Limb (tissue), 2 donors: ENCODE measurements around the gene ATG13.
"Not testable (repeated sequence)": the region's sequence is repeated elsewhere in the genome, so short reads cannot be mapped to it uniquely, and the experiment has no call there.

Experiments
- DNase-seq, 2 donors: peaks; one replicate each; pipeline ENCODE4 v3.0.0-alpha.2; 2016; ENCODE audit errors: extremely low spot score in 2 of 2

Gene ATG13

GRCh38 chr11:46695345-46696211, 78.2 kb downstream of the ATG13 start:
- DNase-seq: no peak

DNA sequence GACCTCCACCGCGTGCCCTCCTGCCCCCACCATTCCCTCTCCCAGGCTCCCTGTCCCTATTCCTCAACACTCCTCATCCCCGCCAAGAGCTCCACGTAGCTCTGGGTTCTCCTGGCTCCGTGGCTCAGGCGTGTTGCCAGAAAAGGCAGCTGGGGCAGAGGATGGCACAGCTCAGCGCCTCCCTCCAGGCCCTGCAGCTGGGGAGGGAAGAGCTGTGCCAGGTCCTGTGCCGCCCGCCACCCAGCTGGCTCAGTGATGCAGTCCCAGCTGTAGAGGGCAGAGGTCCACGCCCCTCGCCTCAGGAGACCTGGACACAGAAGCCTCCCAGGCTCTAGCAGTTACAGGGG, 78.8 kb downstream of the ATG13 start:
- DNase-seq: peak in 1 of 2 donors; percentile 13

- DNase-seq: no peak
Observed at GRCh38 chr11:46697303-46697702, 80.0 kb downstream of the ATG13 start.

GRCh38 chr11:46697723-46698122, 80.4 kb downstream of the ATG13 start:
- no peak for DNase-seq

DNA sequence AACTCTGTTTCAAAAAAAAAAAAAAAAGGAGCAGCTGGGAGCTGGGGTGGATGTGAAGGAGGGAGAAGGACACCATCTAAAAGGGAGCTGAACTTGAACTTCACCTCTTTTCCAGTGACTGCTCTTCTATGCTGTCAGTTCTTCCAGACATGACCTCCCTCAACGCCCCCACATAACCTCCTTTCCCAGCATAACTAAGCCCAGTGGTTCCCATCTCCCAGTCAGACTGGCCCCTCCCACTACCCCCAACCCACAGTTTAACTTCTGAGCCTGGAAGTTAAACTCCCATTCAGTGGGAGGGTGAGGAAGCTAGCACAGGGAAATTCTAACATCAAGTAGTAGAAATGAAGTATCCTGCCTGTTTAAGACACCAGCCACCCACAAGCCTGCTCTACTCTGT, 81.2 kb downstream of the ATG13 start:
- no peak for DNase-seq

DNA sequence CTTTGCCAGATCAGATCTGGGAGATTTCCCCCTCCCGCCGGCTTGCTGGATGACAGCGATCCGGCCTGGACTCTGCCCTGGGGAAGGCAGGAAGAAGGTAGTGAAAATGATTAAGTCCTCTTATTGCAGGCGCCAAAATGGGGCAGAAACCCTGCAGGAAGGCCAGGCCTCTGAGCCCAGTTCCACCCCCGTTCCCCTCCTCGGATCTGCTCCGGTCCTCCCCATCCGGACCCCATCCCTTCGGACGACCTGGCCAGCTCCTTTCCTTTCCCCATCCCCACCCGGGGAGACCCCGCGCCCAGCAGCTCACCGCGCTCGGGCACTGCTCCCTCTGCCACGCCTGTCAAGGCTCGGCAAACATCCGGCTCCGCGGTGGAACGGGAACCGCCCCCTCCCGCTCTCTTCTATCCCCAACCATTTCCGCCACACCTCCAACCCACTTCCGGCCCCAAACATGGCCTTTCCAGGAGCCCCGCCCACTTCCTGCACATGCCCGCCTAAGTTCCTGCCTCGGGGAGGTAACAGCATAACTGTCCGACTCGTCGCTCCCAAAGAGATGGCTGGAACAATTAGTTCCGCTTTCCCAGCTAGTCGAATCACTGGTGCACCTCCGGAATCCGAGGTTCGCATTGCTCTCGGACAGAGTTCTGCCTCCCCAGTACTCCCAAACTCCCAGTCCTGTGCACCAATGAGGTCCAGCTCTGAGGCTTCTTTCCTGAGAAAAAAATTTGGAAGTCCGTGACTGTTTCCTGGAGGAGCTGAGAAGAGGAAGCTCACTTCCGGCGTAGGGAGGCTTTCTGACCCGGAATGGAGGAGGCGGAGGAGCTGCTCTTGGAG, 83.1 kb downstream of the ATG13 start, which contains the start of the genes ARHGAP1 and ZNF408:
Gene ARHGAP1 (minus strand): TSS at position 379 of the 837 bp plus-strand sequence. CDS start 4,512 bp downstream, outside the sequence.
Gene ZNF408 (plus strand): TSS at position 791 of the 837 bp plus-strand sequence. CDS start 17 bp downstream, at position 808.
- peak; percentile 97 to 99 for DNase-seq

GRCh38 chr11:46701078-46701654, 83.8 kb downstream of the ATG13 start:
- DNase-seq: no peak

DNA sequence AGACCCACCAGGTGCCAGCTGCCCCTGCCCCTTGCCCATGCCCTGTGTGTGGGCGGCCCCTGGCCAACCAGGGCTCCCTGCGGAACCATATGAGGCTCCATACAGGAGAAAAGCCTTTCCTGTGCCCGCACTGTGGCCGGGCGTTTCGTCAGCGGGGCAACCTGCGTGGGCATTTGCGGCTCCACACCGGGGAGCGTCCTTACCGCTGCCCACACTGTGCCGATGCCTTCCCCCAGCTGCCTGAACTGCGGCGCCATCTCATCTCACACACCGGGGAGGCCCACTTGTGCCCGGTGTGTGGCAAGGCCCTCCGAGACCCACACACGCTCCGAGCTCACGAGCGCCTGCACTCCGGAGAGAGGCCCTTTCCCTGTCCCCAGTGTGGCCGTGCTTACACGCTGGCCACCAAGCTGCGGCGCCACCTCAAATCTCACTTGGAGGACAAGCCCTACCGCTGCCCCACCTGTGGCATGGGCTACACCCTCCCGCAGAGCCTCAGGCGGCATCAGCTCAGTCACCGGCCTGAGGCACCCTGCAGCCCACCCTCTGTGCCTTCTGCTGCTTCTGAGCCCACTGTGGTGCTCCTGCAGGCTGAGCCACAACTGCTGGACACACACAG, 87.8 kb downstream of the ATG13 start:
- DNase-seq: no peak

DNA sequence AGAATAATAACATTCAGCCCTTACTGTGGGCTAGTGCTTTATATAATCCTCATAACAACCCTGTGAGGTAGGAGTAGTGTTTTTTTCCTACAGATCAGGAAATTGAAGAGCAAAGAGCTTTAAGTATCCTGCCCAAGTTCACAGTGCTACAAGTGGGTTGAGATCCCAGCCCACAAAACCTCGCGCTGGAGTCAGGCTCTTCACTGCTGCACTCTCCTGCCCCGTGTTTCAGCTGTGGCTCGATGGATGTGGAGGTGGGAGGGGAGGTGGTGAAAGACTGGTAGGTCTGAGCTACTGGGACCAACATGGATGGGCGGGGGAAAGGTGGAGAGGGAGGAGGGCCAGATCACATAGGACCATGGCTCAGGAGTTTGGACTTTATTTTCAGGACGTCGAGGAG, 89.5 kb downstream of the ATG13 start:
- DNase-seq: no peak

DNA sequence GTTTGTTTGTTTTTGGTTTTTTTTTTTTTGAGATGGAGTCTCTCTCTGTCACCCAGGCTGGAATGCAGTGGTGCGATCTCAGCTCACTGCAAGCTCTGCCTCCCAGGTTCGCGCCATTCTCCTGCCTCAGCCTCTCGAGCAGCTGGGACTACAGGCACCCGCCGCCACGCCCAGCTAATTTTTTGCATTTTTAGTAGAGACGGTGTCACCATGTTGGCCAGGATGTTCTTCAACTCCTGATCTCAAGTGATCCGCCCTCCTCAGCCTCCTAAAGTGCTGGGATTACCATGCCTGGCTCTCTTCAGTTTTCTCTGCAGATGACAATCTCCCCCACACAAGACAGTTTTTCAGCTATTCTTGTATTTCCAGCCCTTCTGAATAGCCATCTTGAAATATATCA, 92.0 kb downstream of the ATG13 start:
- DNase-seq: not testable (repeated sequence)

- peak in 1 of 2 donors; percentile 16 for DNase-seq
Observed at GRCh38 chr11:46710821-46711269, 93.5 kb downstream of the ATG13 start.

DNA sequence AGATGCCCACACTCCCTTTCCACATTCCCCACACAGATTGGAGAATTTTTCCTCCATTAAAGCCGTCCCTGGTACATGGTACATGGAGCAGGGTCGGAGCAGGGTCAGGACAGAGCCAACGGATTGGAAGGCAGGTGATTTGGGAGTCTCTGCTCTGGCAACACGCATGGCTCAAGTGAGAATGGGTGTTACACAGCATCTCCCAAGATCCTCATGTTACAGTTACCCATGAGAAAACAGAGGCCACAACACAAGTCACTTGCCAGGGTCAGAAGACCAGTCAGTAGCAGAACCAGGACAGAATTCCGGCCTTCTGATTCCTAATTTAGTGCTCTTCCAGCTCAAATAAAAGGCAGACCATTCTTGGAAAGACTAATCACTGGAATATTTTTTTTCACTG, 94.0 kb downstream of the ATG13 start:
- DNase-seq: no peak

- no peak for DNase-seq
Observed at GRCh38 chr11:46712874-46713576, 95.7 kb downstream of the ATG13 start.

- not testable (repeated sequence) for DNase-seq
Observed at GRCh38 chr11:46717825-46718154, 100.4 kb downstream of the ATG13 start.

GRCh38 chr11:46718155-46719019, 101.0 kb downstream of the ATG13 start:
- no peak for DNase-seq

DNA sequence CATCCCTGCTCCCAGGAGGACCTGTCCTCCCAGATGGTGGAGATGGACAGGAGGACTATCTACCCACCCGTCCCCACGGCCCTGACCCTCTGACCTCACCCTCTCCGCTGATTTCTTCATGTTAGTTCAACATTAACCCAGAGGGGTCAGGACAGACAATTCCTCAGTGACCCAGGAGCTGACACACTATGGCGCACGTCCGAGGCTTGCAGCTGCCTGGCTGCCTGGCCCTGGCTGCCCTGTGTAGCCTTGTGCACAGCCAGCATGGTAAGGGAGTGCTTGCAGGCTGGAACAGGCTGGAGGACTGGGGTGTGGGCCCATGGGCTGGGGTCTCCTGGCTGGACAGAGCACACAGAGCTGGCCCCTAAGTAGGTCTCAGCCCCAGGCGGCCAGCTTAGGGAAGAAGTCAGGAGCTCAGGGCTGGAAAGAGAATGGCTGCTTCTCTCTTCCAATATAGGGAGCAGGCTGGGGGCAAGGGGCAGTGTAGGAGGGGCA, 101.7 kb downstream of the ATG13 start, which contains the start of gene F2:
Gene F2 (plus strand): TSS at position 166 of the 495 bp plus-strand sequence. CDS start 23 bp downstream, at position 189.
- no peak for DNase-seq

GRCh38 chr11:46719543-46720218, 102.3 kb downstream of the ATG13 start:
- no peak for DNase-seq

DNA sequence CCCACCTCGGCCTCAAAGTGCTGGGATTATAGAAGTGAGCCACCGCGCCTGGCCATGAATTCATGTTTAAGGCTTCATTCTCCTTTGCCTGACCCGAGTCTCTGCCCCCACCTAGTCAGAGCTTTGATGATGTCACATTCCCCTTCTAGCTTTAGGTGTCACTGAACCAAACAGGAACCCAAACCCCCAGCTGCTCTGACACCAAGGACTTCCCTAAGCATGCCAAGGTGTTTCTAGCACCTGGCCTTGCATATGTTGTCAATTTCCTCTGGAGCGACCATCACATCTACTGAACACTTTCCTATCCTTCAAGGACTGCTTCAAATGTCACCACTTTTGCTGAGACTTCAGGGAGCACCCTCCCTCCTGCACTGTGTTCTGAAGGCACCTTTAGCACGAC, 103.9 kb downstream of the ATG13 start:
- DNase-seq: no peak
